GM12873 (cell line): ENCODE results near the gene GARRE1.

Source experiments
- CTCF ChIP-seq: IDR thresholded peaks from 2 replicates; pipeline ENCODE4 v1.5.1; 2012; ENCODE audit warnings: low read depth, mild to moderate bottlenecking, moderate library complexity, low read length, control low read depth; ENCODE audit not compliant: insufficient read depth; ENCODE audit errors: missing control alignments

GARRE1 gene

GRCh38 chr19:34228347-34228746 lies 26.0 kb upstream of the GARRE1 start:
- no peak for TF ChIP-seq CTCF

GRCh38 chr19:34228762-34229161 lies 25.6 kb upstream of the GARRE1 start:
- no peak for TF ChIP-seq CTCF

- TF ChIP-seq CTCF, result no peak
Measured at GRCh38 chr19:34229721-34230120, 24.6 kb upstream of the GARRE1 start.

- no peak for TF ChIP-seq CTCF
Measured at GRCh38 chr19:34230820-34231219, 23.5 kb upstream of the GARRE1 start.

GRCh38 chr19:34231439-34231838 lies 22.9 kb upstream of the GARRE1 start:
- no peak for TF ChIP-seq CTCF

- no peak for TF ChIP-seq CTCF
Measured at GRCh38 chr19:34232566-34233481, 21.5 kb upstream of the GARRE1 start.

GRCh38 chr19:34235425-34235940 lies 18.9 kb upstream of the GARRE1 start:
- TF ChIP-seq CTCF, result no peak
